GM21786 (cell line): ENCODE data around the gene PPIL6.
"Not testable (repeated sequence)": the region's sequence is repeated elsewhere in the genome, so short reads cannot be mapped to it uniquely, and the experiment has no call there.

Experiments
- ATAC-seq: cut with Tn5 transposase; IDR thresholded peaks from one replicate; pipeline ENCODE4 v1.9.1; 2021; ENCODE audit not compliant: unreplicated experiment

PPIL6 gene

DNA sequence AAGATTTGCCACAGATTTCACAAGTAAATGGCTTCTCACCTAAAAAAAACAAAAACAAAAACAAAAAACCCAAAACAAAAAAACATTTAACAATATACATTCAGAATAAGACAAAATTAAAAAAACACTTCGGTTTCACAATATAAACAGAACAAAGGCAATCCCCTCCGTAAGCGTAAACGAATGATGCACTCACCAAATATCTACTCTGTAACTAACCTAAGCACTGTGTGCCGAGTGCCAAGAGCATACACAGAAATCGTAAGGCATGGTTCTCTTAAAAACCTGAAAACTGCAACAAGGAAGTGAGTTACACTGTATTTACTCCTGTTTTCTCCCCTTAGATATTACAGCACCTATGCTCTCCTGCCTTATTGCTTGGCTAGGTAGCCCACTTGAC, 27.3 kb upstream of the PPIL6 start:
- no peak for ATAC-seq

DNA sequence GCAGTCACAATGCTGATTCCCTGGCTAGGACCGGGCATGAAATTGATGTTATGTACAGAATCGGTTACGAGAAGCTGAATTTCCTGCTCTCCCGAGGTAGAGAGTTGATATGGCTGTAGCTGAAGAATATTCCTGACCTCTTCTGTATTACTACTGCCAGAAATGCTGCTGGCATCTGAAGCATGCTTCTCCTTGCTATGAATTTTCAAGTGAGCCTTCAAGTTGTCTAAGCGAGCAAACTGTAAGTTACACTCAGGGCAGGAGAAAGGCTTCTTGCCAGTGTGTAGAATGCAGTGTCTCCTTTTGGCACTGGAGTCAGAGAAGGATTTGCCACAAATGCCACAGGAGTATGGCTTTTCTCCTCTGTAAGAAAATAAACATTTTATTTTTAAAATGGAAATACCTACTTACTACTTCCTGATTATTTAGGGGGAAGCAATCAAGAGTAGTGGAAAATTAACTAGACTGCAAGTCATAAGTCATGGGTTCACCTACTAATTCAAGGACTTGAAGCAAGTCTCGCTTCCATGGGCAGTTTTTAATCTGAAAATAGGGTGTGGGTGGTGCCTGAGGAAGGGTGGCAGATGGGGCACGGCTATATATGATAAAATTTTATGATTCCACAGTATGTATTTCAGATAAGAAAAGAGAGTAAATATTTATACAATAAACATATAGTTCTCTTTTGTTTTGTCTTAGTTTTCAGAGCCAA, 25.9 kb upstream of the PPIL6 start:
- no peak for ATAC-seq

DNA sequence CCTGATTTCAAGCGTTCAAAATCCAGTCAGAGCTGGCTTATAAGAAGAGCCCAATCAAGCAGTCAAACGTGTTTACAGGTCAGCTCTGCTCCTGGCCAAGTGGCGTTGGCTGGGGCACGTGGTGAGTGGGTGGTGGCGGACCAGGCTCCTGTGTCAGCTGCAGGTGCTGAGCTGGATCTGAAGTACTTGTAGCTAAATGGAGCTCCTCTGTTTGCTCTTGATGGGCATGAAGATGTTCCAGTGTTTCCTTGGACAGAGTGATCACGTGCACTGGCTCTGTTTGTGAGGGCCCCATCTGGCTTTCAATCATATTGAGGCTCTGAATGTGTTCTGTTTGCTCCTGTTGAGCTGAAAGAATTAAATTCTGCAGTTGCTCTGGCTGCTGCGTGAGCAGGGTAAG, 25.3 kb upstream of the PPIL6 start:
- no peak for ATAC-seq

DNA sequence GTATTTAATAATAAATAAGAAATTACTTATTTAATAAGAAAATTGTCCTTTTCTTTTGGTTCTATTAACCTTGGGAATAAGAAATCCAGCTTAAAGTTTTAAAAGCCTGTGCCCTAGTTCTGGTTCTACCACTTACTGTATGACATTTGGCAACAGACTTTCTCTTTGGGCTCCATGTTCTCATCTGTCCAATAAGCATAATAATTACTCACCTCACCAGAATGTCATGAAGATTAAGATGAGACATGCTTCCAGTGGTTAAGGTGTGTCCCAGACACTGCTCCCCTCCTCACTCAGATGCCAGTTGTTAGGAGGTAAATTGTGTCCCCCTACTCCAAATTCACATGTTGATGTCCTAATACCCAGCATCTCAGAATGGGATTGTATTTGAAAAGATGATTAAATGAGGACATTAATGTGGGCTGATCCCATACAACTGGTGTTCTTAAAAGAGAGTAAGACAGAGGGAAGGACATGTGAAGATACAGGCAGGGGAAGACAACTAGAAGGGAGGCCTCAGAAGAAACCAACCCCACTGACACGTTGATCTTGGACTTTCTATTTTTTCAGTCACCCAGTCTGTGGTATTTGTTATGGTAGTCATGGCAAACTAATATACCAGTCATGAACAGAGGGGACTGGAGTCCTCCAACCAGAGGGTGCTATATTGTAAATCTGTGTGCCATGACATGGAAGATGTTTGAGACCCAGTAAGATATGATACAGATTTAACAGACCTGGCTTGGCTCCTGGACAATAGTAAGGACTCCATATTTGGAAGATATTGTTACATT, 21.5 kb upstream of the PPIL6 start:
- ATAC-seq = no peak

DNA sequence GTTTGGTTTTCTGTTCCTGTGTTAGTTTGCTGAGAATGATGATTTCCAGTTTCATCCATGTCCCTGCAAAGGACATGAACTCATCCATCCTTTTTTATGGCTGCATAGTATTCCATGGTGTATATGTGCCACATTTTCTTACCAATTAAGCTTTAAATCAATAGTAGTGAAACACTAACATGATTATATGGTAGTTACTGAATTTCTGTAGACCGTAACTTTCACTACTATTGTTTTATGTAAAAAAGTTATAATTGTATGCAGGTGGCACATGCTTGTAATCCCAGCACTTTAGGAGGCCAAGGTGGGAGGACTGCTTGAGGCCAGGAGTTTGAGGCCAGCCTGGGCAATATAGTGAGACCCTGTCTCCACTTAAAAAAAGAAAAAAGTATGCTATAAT, 20.8 kb upstream of the PPIL6 start:
- ATAC-seq = not testable (repeated sequence)

DNA sequence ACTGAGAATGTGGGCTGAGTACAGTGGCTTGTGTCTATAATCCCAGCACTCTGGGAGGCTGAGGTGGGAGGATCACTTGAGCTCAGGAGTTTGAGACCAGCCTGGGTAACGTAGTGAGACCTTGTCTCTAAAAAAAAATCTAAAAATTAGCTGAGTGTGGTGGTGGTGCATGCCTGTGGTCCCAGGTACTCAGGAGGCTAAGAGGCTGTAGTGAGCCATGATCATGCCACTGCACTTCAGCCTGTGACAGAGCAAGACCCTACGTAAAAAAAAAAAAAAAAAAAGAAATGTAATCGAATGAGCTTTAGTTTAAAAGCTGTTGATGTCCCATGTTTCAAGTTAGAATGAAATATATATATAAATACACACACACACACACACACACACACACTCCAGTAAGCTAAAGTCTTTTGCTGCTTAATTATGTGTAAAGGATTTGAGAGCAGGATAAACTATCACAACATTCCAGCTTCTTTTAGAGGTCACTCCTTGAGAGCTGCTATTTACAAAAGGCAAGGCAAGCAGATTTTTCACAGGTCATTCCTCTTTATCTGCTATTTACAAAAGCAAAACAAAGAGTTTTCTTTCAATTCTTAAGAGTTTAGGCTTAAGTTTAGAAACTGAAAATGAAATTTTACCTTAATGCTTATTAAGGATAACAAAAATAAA, 19.9 kb upstream of the PPIL6 start:
- ATAC-seq = no peak

DNA sequence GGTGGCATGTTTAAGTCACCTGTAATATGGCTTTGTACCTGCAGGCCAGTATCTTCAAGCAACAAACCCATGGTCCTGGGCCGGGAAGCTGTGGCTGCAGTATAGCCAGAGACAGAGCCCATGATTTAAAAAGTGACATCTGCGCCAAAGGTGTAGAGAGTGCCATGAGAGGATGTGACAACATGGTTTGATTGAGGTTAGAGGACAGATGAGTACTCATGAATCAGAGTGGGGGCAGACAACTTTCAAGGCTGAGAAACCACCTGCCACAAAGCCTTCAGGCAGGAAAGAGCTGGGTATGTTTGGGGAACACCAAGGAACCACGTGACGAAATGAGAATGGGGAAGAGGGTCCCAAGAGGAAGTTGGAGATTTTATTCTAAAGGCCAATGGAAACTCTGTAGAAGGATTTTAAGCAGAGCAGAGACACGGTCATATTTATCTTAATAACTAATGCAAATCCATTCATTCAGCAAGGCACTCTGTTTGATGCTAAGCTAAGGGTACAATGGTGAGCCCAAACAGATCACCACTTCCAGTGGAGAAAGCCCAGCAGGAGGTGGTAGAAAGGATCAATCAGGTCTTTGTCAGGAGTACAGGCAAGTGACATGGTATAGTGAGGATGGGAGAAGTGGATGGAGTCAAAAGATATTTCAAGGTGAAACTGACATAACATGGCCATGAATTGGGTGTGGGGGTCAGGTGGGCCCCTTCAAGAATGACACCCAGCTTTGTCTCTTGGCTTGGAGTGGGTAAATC, 18.5 kb upstream of the PPIL6 start:
- ATAC-seq = peak; percentile 24

DNA sequence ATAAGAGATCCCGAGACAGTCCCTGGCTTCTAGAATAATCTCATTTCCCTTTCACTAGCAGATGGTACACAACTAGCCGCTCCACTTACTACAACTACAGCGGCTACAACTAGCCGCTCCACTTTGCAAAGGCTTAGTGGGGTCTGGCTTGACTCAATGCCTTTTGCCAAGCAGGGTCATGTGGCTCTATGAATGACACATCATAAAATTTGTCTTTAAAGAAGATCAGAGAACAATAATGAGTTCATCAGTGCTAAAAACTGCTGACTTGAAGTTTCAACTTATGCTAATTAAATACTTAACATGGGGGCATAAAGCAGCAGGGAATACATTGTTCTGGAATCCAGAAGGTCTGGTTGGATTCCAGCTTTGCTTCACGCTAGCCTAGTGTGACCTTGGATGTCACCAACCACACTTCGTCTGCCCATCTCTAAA, 17.2 kb upstream of the PPIL6 start:
- ATAC-seq = no peak

DNA sequence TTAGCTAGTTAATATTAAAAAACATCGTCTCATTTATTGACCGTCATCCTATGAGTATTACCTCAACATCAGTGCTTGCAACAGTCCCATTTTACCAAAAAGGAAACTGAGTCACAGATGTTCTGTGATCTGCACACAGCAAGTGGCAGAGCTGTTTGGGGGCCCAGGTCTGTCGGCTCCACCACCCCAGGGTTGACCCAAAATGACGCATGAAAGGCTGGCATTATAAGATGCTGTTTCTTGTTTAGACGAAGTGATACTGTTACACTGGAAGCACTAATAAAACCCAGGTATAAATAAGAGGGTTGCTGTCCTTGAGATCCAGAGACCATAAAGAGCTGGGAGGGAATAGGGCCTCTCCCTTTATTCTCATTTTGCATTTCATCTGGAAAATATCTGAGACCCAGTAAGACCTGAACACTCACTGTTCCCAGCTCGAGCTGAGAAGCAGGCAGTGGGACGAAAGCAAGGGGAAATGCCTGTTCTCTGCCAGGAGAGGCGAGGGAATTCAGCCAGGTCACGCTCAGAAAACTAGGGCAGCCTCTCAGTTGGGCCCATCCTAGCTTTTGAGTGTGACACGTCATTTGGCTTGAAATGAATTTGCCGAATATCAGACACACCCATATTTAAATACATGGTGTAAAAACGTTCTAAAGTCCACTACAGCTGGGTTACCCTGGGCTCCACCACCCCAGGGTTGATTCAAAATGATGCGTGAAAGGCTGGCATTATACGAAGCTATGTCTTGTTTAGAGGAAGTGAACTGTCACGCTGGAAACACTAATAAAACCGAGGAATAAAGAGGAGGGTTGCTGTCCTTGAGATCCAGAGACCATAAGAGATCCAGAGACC, 16.5 kb upstream of the PPIL6 start:
- ATAC-seq = no peak

DNA sequence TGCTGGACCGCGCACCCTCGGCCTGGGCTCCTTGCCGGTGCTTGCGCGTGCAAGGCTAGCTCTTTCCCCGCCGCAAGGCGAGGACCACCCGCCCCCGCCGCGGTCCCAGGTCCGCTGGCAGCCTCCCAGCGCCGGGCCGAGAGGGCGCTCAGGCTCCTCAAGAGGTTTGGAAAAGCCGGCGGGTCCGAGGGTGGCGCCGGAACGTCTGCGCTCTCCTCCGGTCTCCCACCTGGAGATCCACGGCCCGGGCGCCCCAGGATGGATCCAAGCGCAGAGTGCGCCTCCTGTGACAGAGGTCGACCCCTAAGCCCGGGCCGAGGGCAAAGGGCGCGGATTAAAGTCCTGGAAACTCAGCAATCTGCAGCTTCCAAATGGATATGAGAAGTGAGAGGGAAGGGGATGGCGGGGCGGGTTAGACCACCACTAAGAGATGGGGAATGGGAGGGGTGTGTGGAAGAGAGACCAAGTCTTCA, 15.7 kb upstream of the PPIL6 start:
- ATAC-seq = peak; percentile 0

DNA sequence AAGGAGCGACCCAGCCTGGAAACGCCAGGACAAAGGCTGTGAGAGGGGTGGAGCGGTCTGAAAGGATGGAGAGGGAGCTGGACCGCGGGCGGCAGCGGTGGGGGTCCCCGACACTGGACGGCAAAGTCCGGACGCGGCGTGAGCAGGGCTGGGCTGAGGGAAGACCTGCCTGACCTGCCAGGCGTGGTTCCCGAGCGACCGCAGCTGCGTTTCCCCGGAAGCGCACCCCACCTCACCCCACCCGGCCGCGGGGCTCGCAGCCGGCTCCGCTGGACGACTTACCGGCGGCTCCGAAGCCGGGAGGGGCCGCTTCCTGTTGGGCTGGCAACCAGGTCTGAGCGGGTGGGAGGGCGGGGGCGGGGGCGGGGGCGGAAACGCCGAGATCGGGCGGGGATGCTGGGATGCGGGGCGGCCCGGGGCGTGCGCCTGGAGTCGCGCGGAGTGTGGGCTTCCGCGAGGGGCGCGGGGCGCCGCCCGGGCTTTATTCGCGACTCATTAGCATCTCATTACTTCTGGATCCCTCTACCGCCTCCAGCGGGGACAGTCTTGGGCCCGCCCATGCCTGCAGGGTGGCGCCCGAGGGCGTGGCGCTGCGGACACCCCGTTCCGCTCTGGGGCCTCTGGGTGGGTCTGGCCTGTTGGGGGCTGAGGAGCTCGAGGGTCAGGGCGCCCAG, 15.1 kb upstream of the PPIL6 start, which contains the start of gene MICAL1:
TSS of gene MICAL1 (minus strand) at position 336 of the 674 bp plus-strand sequence. CDS start 1,576 bp downstream, outside the sequence.
- peak; percentile 47 for ATAC-seq

DNA sequence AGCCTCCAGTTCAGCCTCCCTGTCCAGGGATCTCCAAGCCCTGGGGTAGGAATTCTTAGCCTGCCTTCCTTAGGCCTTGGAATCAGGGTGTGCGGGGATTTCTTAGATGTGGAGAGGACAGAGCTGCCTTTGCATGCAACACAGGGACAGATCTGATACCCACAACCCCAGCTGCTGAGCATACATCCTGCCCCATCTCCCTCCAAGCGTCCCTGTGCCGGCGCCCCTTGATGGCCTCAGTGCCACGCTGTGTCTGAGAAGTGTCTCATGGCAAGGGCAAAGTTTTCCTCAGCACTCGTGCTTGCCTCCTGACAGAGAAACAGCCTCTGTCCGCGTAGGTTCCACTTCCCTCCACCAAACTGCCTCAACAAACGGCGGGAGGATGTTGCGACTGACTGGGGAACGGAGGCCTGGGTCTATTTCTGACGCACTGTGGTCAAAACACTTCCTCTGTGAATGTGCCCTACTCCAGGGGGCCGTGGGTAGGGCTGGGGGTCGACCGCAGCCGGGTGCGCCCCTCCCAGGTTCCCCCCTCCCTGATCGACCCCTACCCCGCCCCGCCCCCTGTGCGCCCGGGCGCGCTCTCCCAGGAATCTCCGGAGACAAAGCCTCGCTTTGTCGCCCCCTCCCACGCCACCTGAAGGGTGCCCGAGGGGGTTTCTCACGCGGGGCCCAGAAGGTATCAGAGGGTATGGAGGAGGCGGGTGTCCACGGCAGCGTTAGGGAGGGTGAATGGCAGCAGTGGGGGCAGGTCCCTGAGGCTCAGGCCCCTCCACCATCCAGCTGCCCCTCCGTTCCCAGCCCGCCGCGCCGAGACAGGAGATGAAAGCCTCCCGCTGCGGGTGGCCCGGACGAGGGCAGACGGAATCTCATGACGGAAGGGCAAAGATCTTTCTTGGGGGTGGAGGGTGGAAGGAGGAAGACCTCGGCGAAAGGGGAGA, 14.3 kb upstream of the PPIL6 start:
- ATAC-seq = peak; percentile 34

DNA sequence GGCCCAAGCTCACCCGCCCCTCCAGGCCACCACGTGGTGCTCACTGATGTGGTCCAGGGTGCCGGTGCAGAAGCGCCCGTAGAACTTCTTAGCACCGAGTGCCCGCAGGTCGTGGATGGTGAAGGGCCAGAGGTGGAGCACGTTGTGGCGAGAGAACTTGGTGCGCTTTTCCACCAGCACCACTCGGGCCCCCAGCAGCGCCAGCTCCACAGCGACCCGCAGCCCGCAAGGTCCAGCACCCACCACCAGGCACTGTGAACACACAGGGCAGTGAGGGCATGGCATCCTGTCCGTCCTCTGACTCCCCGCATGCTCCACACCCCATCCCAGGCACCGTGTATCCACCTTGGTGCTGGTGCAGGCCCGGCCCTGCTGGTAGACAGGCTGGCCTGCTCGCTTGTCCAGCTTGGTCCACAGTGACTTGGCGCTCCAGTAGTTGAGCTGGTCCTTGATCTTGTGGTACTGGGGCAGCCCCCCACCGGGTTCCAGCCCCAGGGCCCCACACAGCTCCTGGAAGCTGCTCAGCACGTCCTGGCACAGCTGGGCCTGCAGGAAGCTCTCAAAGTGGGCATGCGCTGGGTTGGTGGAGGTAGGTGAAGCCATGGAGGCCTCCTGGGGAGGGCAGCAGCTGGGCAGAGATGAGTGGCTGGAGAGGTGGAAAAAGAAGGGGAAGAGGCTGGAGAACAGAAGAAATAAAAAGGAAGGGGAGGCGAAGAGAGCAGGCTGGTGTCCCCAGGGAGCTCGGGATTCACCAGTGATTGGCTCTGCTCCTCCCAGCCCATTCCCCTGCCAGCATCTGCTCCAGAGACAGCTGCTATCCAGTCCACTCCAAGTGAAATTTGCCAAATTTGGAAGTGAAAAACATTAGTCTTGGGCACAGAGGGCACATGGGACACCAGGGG, 13.4 kb upstream of the PPIL6 start:
- ATAC-seq = no peak

DNA sequence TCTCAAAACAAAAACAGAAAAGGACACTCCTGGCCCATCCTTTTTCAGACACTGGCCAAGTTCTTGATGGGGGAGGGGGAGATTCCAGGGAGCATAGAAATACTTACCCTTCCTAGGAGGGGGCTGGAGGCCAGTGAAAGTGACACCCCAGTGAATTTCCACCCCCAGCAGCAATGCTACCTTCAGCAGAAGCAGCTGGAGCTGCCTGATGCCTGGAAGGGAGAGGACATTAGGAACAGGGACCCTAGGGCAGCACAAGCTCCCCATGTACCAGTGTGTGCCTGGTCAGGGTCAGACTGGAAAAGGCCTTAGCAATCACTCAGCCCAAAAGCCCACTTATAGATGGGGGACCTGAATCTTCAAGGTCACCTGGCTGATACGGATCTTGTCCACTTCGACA, 12.7 kb upstream of the PPIL6 start:
- no peak for ATAC-seq

DNA sequence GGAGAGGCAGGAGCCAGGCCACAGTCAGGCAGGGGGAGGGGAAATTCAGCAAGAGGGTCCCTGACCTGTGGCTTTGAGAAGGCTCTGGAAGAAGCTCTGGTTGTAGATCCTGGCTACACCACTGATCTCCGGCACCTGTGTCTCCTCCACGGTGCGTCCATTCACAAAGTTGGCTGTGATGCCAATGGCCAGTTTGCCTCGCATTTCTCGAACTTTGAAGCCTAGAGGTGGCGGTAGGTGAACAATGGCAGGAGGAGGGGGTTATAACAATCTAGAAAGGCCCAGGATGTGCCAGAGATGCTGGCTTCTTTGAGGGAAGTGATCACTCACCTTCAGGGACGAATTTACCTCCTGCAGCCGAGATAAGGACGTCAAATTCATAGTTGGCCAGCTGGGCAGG, 11.8 kb upstream of the PPIL6 start:
- no peak for ATAC-seq

DNA sequence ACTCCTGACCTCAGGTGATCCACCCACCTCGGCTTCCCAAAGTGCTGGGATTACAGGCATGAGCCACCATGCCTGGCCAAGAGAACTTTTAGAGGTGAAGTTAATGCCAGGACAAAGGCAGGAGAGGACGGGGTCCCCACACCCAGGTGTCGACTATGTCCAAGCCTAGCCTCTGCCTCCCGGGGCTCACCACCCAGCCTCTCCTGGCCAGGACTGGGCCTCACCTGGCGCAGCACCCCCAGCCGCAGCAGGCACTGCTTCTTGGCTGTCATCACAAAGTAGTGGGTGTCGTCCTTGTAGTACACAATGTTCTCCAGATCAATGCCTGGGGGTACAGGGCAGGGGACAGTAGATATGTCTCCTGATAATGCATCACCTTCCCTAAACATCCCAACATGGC, 10.9 kb upstream of the PPIL6 start:
- ATAC-seq = no peak

DNA sequence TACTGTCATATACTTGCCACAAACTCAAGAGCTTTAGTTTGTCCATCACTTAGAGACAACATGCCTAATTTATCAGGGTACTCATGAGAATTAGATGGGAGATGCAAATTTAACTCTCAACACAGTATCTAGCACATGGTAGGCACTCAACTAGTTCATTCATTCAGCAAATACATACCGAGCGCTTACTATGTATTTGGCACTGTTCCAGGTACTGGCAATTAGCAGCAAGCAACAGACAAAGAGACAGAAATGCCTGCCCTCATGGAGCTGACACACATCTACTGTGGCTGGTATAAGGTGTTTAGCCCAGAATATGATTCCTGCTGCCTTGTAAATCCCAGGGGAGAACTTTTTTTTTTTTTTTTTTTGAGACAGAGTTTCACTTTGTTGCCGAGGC, 10.4 kb upstream of the PPIL6 start:
- ATAC-seq = no peak
